OCI-LY1 (cell line): ENCODE data around the gene DPM2.
A peak's percentile ranks its signal among the peaks of the same experiment; 100 is the strongest.

Experiments
- H2AFZ ChIP-seq: fragments of 200-600 bp; sonication (generic), shearing (Covaris generic); 2 replicates; pipeline ENCODE4 v1.6.0; 2014; ENCODE audit warnings: antibody characterized with exemption, mild to moderate bottlenecking, low read length
- H3F3A ChIP-seq: fragments of 200-600 bp; sonication (generic), shearing (Covaris generic); 2 replicates; pipeline ENCODE4 v1.6.0; 2014; ENCODE audit warnings: mild to moderate bottlenecking, antibody characterized with exemption, low read length, moderate library complexity; ENCODE audit not compliant: insufficient read depth
- H3K27ac ChIP-seq: fragments of 200-600 bp; sonication (generic); 2 replicates; pipeline ENCODE4 v1.5.1; 2014; ENCODE audit warnings: low read length, mixed run types, mild to moderate bottlenecking, low read depth; ENCODE audit not compliant: poor library complexity, severe bottlenecking
- H3K27me3 ChIP-seq: fragments of 200-600 bp; sonication (generic); 2 replicates; pipeline ENCODE4 v1.6.0; 2014; ENCODE audit warnings: antibody characterized with exemption, mild to moderate bottlenecking, low read length, moderate library complexity; ENCODE audit not compliant: insufficient read depth
- H3K36me3 ChIP-seq: fragments of 200-600 bp; sonication (generic); 2 replicates; pipeline ENCODE4 v1.6.1; 2014; ENCODE audit warnings: mild to moderate bottlenecking, antibody characterized with exemption, low read length, moderate library complexity, mixed read lengths; ENCODE audit not compliant: insufficient read depth
- H3K4me1 ChIP-seq: fragments of 200-600 bp; sonication (generic); 2 replicates; pipeline ENCODE4 v1.5.1; 2014; ENCODE audit warnings: mild to moderate bottlenecking, low read length, moderate library complexity; ENCODE audit not compliant: insufficient read depth, severe bottlenecking
- H3K4me2 ChIP-seq: fragments of 200-600 bp; sonication (generic), shearing (Covaris generic); 2 replicates; pipeline ENCODE4 v1.6.1; 2014; ENCODE audit warnings: low read length
- H3K4me3 ChIP-seq: fragments of 200-600 bp; sonication (generic); 2 replicates; pipeline ENCODE4 v1.5.1; 2014; ENCODE audit warnings: low read length, low read depth, mild to moderate bottlenecking, mixed read lengths; ENCODE audit not compliant: poor library complexity, severe bottlenecking
- H3K79me2 ChIP-seq: fragments of 200-600 bp; shearing (Covaris generic); 2 replicates; pipeline ENCODE4 v1.6.1; 2016; ENCODE audit warnings: mixed run types, low read length, mixed read lengths; ENCODE audit not compliant: insufficient read depth
- H3K9ac ChIP-seq: fragments of 200-600 bp; sonication (generic), shearing (Covaris generic); 2 replicates; pipeline ENCODE4 v1.6.1; 2014; ENCODE audit warnings: mild to moderate bottlenecking, low read length, mixed read lengths
- H3K9me2 ChIP-seq: fragments of 200-600 bp; sonication (generic), shearing (Covaris generic); 2 replicates; pipeline ENCODE4 v1.6.1; 2014; ENCODE audit warnings: low read depth, mild to moderate bottlenecking, low read length, mixed read lengths
- H3K9me3 ChIP-seq: fragments of 200-600 bp; shearing (Covaris generic); 2 replicates; pipeline ENCODE4 v1.6.1; 2014; ENCODE audit warnings: low read length, mixed read lengths
- H4K20me1 ChIP-seq: fragments of 200-600 bp; sonication (generic), shearing (Covaris generic); 2 replicates; pipeline ENCODE4 v1.6.0; 2016; ENCODE audit warnings: mild to moderate bottlenecking, low read length; ENCODE audit not compliant: insufficient read depth
- EZH2 ChIP-seq: fragments of 200-600 bp; sonication (generic), shearing (Covaris generic); IDR thresholded peaks from 2 replicates; pipeline ENCODE4 v1.8.0; 2017; ENCODE audit warnings: borderline replicate concordance, mixed run types, mild to moderate bottlenecking, antibody characterized with exemption, low read length, moderate library complexity, mixed read lengths
- TF ChIP-seq, protein P1 (sequence below): fragments of 200-600 bp; sonication (generic), shearing (Covaris generic); IDR thresholded peaks from 2 replicates; pipeline ENCODE4 v1.5.1; 2017; ENCODE audit warnings: mild to moderate bottlenecking, antibody characterized with exemption, low read length, moderate library complexity, mixed read lengths

DPM2 gene

DNA sequence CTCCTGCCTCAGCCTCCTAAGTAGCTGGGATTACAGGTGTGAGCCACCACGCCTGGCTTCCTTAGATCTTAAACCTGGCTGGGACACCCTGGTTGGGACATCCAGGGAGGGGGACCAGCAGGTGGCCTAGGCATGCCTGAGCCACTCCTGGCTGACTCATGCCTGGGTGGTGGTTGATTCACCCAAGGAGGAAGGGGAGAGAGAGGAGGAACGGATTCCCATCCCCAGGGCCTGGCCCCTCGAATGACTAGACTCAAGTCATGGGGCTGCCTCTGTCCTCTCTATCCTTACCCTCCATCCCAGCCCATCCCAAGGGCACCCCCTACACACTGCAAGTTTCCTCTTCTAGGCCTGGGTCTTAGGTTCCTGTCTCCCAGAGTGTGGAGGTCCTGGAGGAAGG lies 30.4 kb upstream of the DPM2 start:
- no peaks in the 10 kb centered on the region for H3K9me2 ChIP-seq
- H2AFZ ChIP-seq, result no peak overlapping the region
- no peaks in the 10 kb centered on the region for H3K27me3 ChIP-seq
- TF ChIP-seq, protein P1, sequence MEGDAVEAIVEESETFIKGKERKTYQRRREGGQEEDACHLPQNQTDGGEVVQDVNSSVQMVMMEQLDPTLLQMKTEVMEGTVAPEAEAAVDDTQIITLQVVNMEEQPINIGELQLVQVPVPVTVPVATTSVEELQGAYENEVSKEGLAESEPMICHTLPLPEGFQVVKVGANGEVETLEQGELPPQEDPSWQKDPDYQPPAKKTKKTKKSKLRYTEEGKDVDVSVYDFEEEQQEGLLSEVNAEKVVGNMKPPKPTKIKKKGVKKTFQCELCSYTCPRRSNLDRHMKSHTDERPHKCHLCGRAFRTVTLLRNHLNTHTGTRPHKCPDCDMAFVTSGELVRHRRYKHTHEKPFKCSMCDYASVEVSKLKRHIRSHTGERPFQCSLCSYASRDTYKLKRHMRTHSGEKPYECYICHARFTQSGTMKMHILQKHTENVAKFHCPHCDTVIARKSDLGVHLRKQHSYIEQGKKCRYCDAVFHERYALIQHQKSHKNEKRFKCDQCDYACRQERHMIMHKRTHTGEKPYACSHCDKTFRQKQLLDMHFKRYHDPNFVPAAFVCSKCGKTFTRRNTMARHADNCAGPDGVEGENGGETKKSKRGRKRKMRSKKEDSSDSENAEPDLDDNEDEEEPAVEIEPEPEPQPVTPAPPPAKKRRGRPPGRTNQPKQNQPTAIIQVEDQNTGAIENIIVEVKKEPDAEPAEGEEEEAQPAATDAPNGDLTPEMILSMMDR, result no peak
- no peak for TF ChIP-seq EZH2
- peaks cover 98% of the 10 kb centered on the region for H3K4me1 ChIP-seq
- H3K4me3 ChIP-seq, result no peak overlapping the region
- no peak overlapping the region for H3K27ac ChIP-seq
- no peaks in the 10 kb centered on the region for H3K9me3 ChIP-seq
- H3F3A ChIP-seq, result no peaks in the 10 kb centered on the region
- no peak overlapping the region; the same call in 1 of the 2 replicates for H3K4me2 ChIP-seq
- no peak overlapping the region for H3K9ac ChIP-seq
- peaks cover 16% of the 10 kb centered on the region; the same call in 1 of the 2 replicates for H3K36me3 ChIP-seq
- no peaks in the 10 kb centered on the region for H4K20me1 ChIP-seq
- H3K79me2 ChIP-seq, result peaks cover 67% of the 10 kb centered on the region

DNA sequence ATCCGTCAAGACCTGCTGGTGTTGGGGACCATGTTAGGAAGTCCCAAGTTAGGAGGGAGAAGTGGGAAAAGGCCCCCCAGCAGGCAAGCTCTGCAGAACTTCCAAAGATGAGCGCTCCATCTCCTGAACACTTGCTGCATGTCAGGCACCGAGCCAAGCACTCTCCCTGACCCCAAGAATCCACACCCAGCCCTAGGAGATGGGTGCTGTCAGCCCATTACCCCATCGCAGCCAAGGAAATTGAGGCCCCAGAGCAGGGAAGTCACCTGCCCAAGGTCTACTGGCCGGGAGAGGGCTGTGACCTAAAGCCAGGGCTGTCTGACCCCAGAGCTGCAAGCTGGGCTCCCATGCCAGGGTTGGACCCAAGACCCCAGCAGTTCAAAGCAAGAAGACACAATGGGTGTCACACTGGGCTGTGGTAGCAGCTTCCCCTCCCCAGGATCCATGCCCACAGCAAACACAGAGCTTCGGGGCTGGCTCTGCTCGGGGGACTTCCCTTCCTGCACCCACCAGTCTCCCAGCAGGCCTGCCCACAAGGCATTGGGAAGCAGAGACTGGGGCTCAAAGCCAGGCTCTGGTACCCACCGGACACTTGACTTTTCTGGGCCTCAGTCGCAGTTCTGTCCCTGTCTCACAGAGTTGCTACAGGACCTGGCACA lies 29.6 kb upstream of the DPM2 start:
- peak overlapping the region; percentile 70 for H3K27ac ChIP-seq
- H3K9ac ChIP-seq, result no peak overlapping the region; the same call in 1 of the 2 replicates
- H3K27me3 ChIP-seq, result no peaks in the 10 kb centered on the region
- no peak overlapping the region for H3K4me3 ChIP-seq
- H3K36me3 ChIP-seq, result peaks cover 18% of the 10 kb centered on the region
- H4K20me1 ChIP-seq, result no peaks in the 10 kb centered on the region
- no peaks in the 10 kb centered on the region for H3K9me3 ChIP-seq
- H3K4me1 ChIP-seq, result peaks cover 91% of the 10 kb centered on the region
- peaks cover 74% of the 10 kb centered on the region for H3K79me2 ChIP-seq
- TF ChIP-seq EZH2, result no peak
- TF ChIP-seq, protein P1, result no peak
- H3F3A ChIP-seq, result no peaks in the 10 kb centered on the region
- no peak overlapping the region for H2AFZ ChIP-seq
- peak overlapping the region; percentile 38; the same call in 1 of the 2 replicates for H3K4me2 ChIP-seq
- H3K9me2 ChIP-seq, result no peaks in the 10 kb centered on the region

DNA sequence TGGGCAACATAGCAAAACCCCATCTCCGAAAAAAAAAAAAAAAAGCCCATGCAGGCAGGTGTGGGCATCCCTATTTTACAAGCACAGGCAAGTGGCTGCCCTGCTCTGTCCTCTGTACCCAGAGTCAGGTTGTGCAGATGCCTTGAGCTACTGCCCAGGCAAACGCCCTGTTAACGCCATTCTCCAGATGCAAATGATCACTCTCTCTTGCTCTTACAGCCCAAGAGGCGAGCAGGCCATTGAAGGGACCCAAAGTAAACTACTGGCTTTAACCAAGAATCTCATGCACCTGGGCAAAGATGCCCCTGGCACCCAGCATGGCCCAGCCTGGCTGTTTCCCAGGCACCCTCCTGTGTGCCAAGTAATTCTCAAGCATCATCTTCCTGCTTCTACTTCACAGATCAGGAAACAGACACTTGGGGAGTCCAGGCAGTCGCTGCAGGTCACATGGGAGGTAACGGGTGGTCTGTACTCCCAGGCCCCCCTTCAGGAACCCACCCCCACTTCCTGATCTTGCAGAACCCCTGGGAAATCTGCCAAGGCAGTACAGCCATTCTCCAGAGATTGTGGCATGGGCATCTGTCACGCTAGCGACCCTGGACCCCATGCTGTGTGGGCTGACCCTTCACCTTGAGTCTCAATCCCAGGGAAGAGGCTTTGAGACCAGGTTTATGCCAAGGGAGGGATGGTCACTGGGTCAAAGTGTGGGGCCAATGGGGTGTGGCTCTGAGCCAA lies 28.9 kb upstream of the DPM2 start:
- Histone ChIP-seq H3K27ac (peak overlapping the region; percentile 70), H3K4me2 (peak overlapping the region; percentile 38; the same call in 1 of the 2 replicates)

More for the DNA sequence above, 28.9 kb upstream of the DPM2 start:
- H4K20me1 ChIP-seq, result no peaks in the 10 kb centered on the region
- no peaks in the 10 kb centered on the region for H3K9me2 ChIP-seq
- peaks cover 24% of the 10 kb centered on the region for H3K36me3 ChIP-seq
- H3K4me3 ChIP-seq, result no peak overlapping the region
- TF ChIP-seq, protein P1, result no peak
- TF ChIP-seq EZH2, result no peak
- H3K79me2 ChIP-seq, result peaks cover 79% of the 10 kb centered on the region
- no peaks in the 10 kb centered on the region for H3K9me3 ChIP-seq
- no peaks in the 10 kb centered on the region for H3F3A ChIP-seq
- H2AFZ ChIP-seq, result no peak overlapping the region
- no peaks in the 10 kb centered on the region for H3K27me3 ChIP-seq
- peaks cover 84% of the 10 kb centered on the region for H3K4me1 ChIP-seq
- no peak overlapping the region for H3K9ac ChIP-seq
